Right renal pelvis (tissue), 4 donors: ENCODE measurements around the gene PRKAR1A. TPM values are rescaled to one million over a fixed set of nuclear protein-coding genes. Genes with fewer than 3 reads are reported as not detected.
"Not testable (repeated sequence)": the region's sequence is repeated elsewhere in the genome, so short reads cannot be mapped to it uniquely, and the experiment has no call there.

Source experiments
- DNase-seq, 4 donors: peaks; one replicate each; pipeline ENCODE4 v3.0.0-alpha.2; 2013; ENCODE audit warnings: low read depth in 4 of 4, low spot score in 3 of 4, missing footprints in 1 of 4
- polyA plus RNA-seq, 4 donors: library from polyadenylated mRNA; unstranded; fragments of 120-200 nt; gene quantifications; one replicate each; pipeline ENCODE4 v1.2.1, GENCODE V29; 2013; ENCODE audit not compliant: insufficient read length in 4 of 4

Gene PRKAR1A
- polyA plus RNA-seq, 4 donors, result 340 to 425 (median 401) TPM

DNA sequence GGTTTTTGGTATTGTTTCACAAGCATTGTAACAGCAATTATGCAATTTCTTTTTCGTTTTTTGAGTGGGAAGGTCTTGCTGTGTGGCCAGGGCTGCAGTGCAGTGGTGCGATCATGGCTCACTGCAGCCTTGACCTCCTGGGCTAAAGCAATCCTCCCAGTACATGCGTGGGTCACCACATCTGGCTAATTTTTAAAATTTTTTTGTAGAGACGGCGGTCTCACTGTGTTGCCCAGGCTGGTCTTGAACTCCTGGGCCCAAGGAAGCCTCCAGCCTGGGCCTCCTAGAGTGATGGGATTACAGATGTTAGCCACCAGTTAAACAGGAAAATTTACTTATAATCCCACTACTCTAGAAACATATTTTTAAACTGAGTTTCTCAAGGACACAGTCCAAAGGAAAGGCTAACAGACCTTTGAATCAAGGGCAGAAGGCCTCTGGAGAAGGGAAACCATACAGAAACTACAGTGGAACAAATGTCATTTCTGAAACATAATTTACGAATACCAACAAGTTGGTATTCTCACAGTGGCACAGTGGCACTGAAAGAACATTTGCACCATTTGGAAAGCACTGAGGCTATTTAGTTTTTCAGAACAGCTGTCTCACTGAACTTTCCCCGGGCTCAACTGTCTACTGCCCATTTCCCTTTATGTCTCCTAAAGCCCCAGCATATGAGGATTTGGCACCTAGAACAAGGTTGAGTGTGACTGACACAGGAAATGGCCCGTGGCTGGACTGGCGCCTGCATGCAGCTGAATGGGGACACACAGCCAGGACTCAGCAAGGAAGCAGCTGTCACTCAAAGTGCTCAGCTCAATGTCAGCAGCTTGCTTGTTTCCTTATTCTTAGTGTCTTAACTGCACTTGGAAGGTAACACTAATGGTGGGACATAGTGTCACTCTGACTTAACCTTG lies 2.8 kb upstream of the PRKAR1A start:
- peak in 1 of 4 donors; percentile 22 for DNase-seq

DNA sequence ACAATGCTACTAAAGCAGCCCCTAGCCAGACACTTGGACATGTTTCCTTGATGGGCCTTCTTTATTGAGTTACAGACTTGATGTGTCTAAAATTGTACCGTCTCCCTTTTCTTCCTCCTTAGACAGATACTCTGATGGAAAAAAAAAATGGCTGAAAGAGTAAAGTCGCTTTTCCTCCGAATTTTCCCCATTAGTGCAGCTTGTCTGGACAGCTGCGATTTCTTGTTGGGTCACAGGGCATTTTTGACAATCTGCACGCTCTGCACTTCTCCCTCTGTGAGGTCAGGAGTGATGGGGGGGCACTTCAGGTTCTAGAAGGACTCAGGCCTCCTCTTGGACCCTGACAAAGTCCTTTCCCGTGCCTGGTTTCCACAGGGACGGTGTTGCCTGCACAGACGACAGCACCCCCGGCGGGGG lies 968 bp upstream of the PRKAR1A start:
- DNase-seq, result peak in 3 of 4 donors; percentile 54 to 68 (median 66)

DNA sequence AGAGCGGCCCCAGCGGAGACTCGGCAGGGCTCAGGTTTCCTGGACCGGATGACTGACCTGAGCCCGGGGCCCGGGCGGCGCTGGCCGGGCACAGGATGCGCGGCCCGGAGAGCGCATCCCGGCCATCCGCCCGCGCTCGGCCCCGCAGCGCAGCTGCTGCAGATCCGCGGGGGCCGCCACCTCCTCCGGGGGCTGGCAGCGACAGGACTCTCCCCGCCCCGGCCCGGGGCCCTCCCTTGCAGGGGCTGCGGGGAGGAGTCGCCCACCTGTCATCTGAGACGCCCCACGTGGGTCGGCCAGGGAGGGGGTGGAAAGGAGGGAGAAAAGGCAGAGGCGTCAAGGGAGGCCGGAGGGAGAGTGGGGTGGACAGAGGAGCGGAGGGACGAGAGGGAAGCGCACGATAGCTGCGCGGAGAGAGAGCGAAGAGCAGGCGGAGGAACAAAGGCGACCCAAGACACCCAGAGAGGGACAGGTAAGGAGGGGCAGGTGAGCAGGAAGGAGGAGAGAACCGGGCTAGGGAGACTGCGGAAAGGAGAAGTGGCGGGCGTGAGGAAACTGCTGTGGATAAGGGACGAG lies 471 bp upstream of the PRKAR1A start:
- peak; percentile 75 to 86 (median 79) for DNase-seq

DNA sequence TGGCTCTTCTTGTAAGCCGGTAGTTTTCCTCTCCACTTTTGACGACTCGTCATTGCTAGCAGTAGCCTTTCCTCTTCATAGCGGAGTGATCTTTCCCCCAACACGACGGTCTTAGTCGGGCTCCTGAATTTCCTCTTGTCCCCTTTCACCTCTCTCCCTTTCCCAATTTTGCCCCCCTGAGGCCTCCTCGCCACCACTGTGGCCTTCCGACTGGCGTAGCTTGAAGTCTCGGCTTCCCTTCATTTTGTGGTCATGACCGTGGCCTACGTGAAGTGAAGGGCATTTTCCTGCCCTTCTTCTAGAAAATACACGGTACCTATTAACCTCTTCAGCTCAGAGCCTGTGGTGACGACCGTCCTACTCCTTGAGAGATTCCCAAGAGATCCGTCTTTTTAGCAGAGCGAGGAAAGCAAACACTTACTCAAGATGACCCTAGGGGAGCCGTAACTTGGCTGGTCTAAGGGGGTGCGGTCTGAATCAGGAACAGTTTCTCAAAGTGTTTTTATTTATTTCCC lies 787 bp downstream of the PRKAR1A start:
- peak in 2 of 4 donors; percentile 38 to 58 for DNase-seq

DNA sequence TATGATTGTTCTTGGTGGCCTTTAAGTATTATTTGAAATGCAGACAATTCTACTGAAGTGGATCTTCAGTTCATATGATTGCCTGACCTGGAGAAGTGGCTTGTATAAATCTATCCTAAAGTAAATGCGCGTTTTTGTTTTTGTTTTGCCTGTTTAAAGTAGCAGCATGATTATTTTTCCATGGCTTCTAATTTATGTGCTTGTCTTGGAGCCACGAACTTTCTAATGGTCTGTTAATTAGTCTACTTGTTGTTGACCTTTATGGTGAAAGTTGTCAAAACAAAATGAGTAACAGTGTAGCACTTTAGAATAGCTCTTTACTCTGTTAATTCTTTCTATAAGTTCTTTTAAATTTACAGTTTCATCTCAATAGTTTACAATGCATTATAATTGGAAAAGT lies 1.7 kb downstream of the PRKAR1A start:
- no peak for DNase-seq

DNA sequence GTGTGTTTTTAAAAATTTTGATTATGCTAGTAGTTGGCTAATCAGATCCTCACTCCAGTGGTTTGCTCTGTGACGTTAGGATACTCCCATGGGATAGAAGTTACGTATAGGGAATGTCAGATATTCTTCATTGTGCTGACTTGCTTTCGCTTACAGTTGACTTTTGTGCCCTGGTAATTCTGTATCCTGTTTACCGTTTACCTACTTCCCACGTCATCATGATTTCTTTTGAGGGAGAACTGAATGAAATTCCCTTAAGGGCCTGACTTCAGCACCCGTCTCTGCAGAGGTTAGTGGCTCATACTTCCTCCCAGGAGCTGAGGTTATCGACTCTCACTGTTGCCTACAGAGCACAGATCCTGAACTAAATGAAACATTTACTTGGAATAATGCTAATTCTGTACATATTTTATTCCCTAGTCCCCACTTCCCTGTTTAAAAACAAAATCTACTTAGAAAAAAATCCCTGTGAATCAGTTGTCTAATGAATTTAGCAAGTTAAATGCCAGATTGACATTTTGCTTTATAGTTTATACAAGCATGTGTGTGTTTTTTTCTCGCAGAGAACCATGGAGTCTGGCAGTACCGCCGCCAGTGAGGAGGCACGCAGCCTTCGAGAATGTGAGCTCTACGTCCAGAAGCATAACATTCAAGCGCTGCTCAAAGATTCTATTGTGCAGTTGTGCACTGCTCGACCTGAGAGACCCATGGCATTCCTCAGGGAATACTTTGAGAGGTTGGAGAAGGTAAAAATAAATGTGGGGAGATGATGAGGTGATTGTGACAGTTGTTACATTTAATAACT lies 2.8 kb downstream of the PRKAR1A start:
- peak in 1 of 4 donors; percentile 20 for DNase-seq

DNA sequence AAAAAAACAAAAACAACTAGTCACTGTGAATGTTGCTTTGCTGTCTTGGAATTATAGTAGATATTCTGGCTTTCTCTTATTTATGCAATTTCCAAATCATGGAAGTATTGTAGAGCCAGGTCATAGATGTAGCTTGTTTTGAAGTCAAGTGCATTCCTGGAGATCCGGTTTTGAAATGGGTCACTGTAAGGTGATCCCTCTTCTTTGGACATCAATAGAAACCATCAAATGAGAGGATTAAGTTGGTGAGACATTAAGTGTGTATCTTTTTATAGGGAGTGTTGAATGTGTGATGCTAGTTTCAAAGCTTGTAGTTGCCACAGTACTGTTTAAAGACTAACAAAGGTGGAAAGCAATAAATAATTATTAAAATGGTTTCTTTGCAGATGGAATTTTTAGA lies 4.5 kb downstream of the PRKAR1A start:
- DNase-seq, result no peak

DNA sequence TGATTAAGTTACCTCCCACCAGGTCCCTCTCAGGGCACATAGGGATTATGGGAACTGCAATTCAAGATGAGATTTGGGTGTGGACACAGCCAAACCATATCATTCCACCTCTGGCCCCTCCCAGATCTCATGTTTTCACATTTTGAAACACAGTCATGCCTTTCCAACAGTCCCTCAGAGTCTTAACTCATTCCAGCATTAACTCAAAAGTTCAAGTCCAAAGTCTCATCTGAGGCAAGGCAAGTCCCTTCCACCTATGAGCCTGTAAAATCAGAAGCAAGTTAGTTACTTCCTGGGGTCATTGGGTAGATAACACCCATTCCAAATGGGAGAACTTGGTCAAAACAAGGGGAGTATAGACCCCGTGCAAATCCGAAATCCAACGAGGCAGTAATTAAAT lies 5.4 kb downstream of the PRKAR1A start:
- DNase-seq, result not testable (repeated sequence)

DNA sequence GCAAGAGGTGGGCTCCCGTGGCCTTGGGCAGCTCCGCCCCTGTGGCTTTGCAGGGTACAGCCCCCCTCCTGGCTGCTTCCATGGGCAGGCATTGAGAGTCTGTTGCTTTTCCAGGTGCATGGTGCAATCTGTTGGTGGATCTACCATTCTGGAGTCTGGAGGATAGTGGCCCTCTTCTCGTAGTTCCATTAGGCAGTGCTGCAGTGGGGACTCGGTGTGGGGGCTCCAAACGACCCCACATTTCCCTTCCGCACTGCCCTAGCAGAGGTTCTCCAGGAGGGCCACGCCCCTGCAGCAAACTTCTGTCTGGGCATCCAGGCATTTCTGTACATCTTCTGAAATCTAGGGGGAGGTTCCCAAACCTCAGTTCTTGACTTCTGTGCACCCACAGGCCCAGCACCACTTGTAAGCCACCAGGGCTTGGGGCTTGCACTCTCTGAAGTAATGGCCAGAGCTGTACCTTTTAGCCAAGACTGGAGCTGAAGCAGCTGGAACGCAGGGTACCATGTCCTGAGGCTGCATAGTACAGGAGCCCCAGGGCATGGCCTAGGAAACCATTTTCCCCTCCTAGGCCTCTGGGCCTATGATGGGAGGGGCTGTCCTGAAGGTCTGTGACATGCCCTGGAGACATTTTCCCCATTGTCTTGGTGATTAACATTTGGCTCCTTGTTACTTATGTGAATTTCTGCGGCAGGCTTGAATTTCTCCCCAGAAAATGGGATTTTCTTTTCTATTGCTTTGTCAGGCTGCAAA lies 6.0 kb downstream of the PRKAR1A start:
- no peak for DNase-seq

DNA sequence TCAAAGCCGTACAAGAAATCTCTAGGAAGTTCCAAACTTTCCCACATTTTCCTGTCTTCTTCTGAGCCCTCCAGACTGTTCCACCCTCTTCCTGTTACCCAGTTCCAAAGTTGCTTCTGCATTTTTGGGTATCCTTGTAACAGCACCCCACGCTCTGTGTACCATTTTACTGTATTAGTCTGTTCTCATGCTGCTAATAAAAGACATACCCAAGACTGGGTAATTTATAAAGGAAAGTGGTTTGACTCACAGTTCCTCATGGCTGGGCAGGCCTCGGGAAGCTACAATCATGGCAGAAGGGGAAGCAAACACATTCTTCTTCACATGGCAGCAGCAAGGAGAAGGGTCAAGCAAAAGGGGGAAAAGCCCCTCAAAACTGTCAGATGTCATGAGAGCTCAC lies 6.8 kb downstream of the PRKAR1A start:
- not testable (repeated sequence) for DNase-seq

DNA sequence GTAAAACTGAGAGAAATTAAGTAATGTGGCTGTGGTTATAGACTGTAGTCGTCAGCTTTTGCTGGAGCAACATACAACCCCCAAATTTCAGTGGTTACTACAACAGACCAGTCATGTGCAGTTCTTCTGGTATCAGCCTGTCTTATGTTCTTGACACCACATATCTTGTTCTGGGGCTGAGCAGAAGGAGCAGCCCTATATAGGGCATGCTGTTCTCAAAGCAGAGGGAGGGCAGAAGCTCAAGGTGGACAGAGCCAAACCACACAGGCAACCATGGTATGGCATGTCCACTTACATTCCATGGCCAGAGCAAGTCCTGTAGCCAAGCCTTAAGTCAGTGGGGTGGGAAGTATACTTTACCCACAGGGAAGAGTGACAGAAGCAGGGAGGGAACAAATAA lies 7.7 kb downstream of the PRKAR1A start:
- no peak for DNase-seq

DNA sequence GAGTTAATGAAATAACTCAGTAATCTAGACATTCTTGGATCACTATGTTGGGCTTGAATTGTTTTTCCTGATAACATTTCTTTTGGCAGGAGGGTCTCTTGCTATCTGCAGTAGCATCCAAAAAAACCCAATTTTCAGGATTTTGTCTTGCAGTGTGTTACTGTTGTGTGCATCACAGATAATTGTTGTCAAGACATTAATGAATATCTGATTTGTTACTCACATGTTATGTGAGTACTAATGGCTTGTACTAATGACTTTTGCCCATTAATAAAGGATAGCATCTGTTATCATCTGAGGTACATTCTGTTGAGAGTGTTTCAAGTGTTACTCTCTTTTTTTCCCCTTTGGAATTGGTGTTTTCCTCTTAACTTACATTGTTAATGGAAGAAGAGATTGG lies 10.0 kb downstream of the PRKAR1A start:
- DNase-seq, result no peak

DNA sequence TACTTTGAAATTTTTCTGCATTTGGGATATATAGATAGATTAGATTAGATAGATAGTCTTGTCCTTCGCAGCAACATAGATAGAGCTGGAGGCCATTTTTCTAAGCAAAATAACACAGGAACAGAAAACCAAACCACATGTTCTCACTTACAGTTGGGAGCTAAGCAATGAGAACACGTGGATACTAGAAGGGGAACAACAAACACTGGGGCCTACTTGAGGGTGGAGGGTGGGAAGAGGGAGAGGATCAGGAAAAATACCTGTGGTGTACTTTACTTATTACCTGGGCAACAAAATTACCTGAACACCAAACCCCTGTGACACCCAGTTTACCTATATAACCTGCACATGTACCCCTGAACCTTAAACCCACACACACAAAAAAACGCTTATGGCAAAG lies 14.3 kb downstream of the PRKAR1A start:
- no peak for DNase-seq

DNA sequence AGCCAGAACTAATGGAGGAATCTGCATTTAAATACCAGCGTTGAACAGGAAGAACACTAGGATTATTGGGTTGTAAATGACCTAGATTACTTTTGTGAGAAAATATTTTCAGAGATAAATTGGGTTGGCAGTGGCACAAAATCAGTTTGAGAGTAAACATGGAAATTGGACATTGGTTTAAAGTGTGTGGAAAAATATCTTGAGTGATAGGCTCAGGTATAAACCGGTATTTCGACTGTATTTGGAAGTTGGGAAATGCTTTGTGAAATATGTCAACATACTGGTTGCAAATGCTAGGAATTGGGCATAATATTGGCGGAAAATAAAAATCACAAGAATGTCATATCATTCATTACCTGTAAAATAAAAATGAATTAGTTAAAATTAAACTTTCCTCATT lies 15.1 kb downstream of the PRKAR1A start:
- DNase-seq, result no peak

DNA sequence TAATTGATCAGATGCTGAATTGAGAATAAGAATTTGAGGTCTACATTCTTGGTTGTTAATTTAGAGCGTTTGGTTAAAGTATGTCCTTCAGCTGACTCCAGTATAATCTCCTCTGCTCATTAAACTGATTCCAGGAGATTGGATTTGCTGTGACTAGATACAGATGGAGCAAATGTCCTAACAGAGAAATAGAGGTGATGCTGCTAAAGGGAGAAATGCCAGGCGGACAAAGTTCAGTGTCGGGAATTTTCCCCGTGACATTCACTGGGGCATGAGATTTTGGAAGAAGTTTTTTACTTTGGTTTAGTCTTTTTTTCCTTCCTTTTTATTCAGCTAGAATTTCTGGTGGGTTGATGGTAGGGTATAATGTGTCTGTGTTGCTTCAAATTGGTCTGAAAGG lies 19.0 kb downstream of the PRKAR1A start:
- no peak for DNase-seq

DNA sequence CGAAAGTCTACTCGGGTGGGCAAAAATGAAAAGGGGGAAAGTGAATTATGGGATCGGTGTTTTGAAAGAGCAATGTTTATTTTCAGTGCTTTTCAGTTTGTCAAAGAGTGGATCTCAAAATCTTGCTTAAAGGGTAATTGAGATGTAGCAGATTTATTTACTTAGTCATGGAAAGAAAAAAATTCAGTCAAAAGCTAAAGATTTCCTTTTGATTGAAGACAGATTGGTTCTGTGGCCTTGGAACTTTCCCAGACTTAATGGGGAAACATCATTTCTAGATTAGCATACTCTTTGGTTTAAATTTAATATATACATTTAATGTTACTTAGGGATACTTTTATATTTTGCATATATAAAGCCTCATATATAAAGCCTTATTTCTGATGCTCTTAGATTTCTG lies 20.6 kb downstream of the PRKAR1A start:
- no peak for DNase-seq

DNA sequence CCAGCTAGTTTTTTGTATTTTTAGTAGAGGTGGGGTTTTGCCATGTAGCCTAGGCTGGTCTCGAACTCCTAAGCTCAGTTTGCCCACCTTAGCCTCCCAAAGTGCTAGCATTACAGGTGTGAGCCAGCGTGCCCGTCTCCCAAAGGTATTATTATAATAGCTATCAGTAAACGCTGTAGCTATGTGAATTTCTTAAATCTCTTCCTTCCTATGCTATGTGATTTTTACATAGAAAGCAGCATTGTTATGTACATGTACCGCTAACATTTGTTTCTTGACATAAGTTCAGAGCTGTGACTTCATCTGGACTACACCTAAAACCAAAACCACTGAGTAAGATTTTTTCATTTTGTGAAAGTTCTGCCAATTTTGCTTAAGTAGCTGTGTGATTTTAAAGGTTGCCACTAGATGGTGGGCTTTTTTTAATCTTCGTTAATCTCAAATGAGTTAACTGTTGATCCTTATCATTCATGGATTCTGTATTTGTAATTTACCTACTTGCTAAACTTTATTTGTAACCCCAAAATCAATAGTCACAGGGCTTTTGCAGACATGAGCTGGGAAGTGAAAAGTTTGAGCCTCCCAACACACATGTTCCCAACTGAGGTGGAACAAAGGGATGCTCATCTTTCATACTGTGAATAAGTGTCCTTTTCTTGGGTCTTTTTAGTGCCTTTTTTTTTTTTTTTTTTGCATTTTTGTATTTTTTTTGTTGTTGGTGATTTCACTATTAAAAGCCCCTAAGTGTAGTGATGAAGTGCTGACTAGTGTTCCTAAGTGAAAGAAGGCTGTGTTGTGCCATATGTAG lies 21.9 kb downstream of the PRKAR1A start:
- no peak for DNase-seq

DNA sequence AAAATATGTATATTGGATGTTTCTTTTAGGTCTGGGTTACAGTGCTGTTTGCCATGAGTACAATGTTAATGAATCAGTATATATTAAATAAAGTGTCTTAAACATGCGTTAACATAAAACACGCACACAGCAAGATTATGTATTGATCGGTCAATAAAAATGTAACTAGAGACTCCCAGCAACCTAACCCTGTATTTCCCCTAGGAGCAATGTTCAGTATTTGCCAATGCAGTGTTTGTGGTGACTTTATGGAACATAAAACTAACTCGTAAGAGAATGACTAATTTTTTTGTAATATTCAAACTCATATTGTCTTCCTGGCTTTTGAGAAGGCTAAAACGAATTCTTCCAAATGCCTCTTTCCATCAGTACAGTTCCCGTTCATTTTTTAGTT lies 22.5 kb downstream of the PRKAR1A start:
- no peak for DNase-seq

DNA sequence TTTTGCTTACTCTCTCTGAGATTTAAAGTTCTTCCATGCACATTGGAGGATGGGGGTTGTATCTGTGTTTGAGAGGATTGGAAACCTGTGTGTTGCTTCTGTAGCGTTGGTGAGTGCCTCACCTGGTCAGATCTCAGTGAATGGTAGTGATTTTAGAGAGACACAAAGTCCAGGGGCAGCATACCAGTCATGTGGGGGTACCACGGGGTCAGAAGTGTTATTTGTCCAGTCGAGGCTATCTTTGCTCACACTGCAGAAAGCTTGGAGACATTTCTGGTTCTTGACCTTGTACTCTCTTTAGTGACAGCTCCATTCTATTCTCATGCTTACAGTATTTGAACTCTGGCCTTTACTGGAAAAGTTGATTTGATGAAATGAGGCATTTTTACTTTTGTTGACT lies 23.7 kb downstream of the PRKAR1A start:
- DNase-seq, result no peak
